ENCODE data around the gene PIGC.

DNA sequence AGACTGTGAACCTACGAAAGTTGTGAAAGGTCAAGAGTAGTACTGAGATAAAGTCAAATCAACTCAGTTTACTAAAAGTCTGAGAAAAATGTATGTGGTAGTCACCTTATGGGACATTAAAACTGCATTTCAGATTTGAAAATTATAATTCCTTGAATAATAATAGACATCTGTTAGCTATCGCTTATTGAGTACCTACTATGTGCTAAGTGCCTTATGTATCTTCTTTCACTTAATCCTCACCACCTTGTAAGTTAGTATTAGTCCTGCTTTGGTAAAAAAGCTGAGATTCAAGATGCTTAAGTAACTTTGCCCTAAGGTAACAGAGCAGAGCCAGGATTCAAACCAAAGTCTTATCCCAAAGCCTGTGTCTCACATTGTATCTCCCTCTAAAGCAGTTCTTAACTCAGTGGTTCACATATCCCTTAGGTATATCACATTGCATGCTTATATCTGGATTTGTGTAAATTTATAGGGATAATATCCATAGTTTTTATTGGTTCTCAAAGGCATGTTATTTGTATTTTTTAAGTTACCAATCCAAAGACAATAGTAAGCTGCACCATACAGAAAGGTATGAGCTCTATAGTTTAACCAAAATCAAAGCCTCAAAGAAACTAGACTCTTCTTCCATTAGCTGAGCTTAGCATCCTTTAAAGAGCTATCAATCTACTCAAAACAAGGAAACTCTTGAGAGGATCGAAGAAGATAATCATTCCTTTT, 865 bp downstream of the PIGC start:
- TF ChIP-seq EZH2 (IDR thresholded peaks at IDR 0.05) (no peak), FOXP2 (optimal IDR thresholded peaks at IDR 0.05; ENCODE audit: control extremely low read depth, extremely low read length, insufficient read depth) (no peak)
